ENCODE measurements around the gene NTM. TPM values are rescaled to one million over a fixed set of nuclear protein-coding genes. Genes with fewer than 3 reads are reported as not detected.

The NTM gene
- total RNA-seq, 1 experiment from 2014 or later = 0.73 TPM

- H3K4me3 Mint-ChIP-seq (ENCODE audit: unreplicated experiment) = no peak overlapping the region
- H3K9me3 ChIP-seq = no peaks in the 10 kb centered on the region; the same call in 1 of the 2 replicates
- no peak for DNase-seq
- no peaks in the 10 kb centered on the region for H3K36me3 Mint-ChIP-seq (ENCODE audit: insufficient read depth, unreplicated experiment)
- H3K27me3 ChIP-seq (replicated peaks; ENCODE audit: control insufficient read depth, insufficient read depth, low read length) = no peaks in the 10 kb centered on the region
- H3K27ac Mint-ChIP-seq (ENCODE audit: unreplicated experiment) = no peak overlapping the region
- no peaks in the 10 kb centered on the region for H3K4me1 ChIP-seq
- ChIA-PET CTCF (no interaction called here), POLR2A (no interaction called here)
- BruUV-seq (replicated peaks) = no TSS peak
- no peak for TF ChIP-seq CTCF (IDR thresholded peaks at IDR 0.05; ENCODE audit: insufficient read depth in 1 of 2, low read depth in 1 of 2, low read length in 1 of 2, severe bottlenecking in 1 of 2, unreplicated experiment in 1 of 2)
- peaks cover 23% of the 10 kb centered on the region for H3K27me3 Mint-ChIP-seq (ENCODE audit: insufficient read depth, unreplicated experiment)
- no peak overlapping the region for H3K4me3 ChIP-seq (ENCODE audit: low read depth, low read length)
- H3K4me1 Mint-ChIP-seq (ENCODE audit: low read depth, unreplicated experiment) = no peaks in the 10 kb centered on the region
- no peaks in the 10 kb centered on the region for H3K9me3 Mint-ChIP-seq (ENCODE audit: unreplicated experiment)
- intact Hi-C loops (cut with micrococcal nuclease; ENCODE audit: unreplicated experiment) = no loop called here
- H3K36me3 ChIP-seq (ENCODE audit: control insufficient read depth, insufficient read depth, low read length) = no peaks in the 10 kb centered on the region
Observed at GRCh38 chr11:131544591-131544990, 174.2 kb downstream of the NTM start.

GRCh38 chr11:131546218-131546895 is 175.9 kb downstream of the NTM start:
- Mint-ChIP-seq H3K9me3 (ENCODE audit: unreplicated experiment) (no peaks in the 10 kb centered on the region), H3K27ac (ENCODE audit: unreplicated experiment) (no peak overlapping the region), H3K4me3 (ENCODE audit: unreplicated experiment) (no peak overlapping the region), H3K4me1 (ENCODE audit: low read depth, unreplicated experiment) (no peaks in the 10 kb centered on the region), H3K36me3 (ENCODE audit: insufficient read depth, unreplicated experiment) (no peaks in the 10 kb centered on the region), H3K27me3 (ENCODE audit: insufficient read depth, unreplicated experiment) (peaks cover 21% of the 10 kb centered on the region)
- Histone ChIP-seq H3K36me3 (ENCODE audit: control insufficient read depth, insufficient read depth, low read length) (no peaks in the 10 kb centered on the region), H3K27me3 (replicated peaks; ENCODE audit: control insufficient read depth, insufficient read depth, low read length) (no peaks in the 10 kb centered on the region; the same call in 1 of the 2 replicates), H3K9me3 (no peaks in the 10 kb centered on the region; the same call in 1 of the 2 replicates), H3K4me3 (ENCODE audit: low read depth, low read length) (no peak overlapping the region), H3K4me1 (no peaks in the 10 kb centered on the region)
- ChIA-PET CTCF (no interaction called here), POLR2A (no interaction called here)
- BruUV-seq (replicated peaks) = no TSS peak
- DNase-seq = no peak
- no peak for TF ChIP-seq CTCF (IDR thresholded peaks at IDR 0.05; ENCODE audit: insufficient read depth in 1 of 2, low read depth in 1 of 2, low read length in 1 of 2, severe bottlenecking in 1 of 2, unreplicated experiment in 1 of 2)
- intact Hi-C loops (cut with micrococcal nuclease; ENCODE audit: unreplicated experiment) = no loop called here

- H3K4me1 Mint-ChIP-seq (ENCODE audit: low read depth, unreplicated experiment) = no peaks in the 10 kb centered on the region
- no peak for TF ChIP-seq CTCF (IDR thresholded peaks at IDR 0.05; ENCODE audit: insufficient read depth in 1 of 2, low read depth in 1 of 2, low read length in 1 of 2, severe bottlenecking in 1 of 2, unreplicated experiment in 1 of 2)
- H3K9me3 Mint-ChIP-seq (ENCODE audit: unreplicated experiment) = no peaks in the 10 kb centered on the region
- ChIA-PET POLR2A (interaction anchor here (0.5 kb wide), 1 partner anchor 851 kb away, joined by 3 read pairs; no protein-coding TSS in a partner anchor), CTCF (no interaction called here)
- Histone ChIP-seq H3K27me3 (replicated peaks; ENCODE audit: control insufficient read depth, insufficient read depth, low read length) (no peaks in the 10 kb centered on the region; the same call in 1 of the 2 replicates), H3K9me3 (no peaks in the 10 kb centered on the region; the same call in 1 of the 2 replicates), H3K4me1 (no peaks in the 10 kb centered on the region), H3K4me3 (ENCODE audit: low read depth, low read length) (no peak overlapping the region), H3K36me3 (ENCODE audit: control insufficient read depth, insufficient read depth, low read length) (no peaks in the 10 kb centered on the region)
- H3K36me3 Mint-ChIP-seq (ENCODE audit: insufficient read depth, unreplicated experiment) = no peaks in the 10 kb centered on the region
- no peak for DNase-seq
- peaks cover 26% of the 10 kb centered on the region for H3K27me3 Mint-ChIP-seq (ENCODE audit: insufficient read depth, unreplicated experiment)
- intact Hi-C loops (cut with micrococcal nuclease; ENCODE audit: unreplicated experiment) = no loop called here
- BruUV-seq (replicated peaks) = no TSS peak
- no peak overlapping the region for H3K27ac Mint-ChIP-seq (ENCODE audit: unreplicated experiment)
- no peak overlapping the region for H3K4me3 Mint-ChIP-seq (ENCODE audit: unreplicated experiment)
Observed at GRCh38 chr11:131549099-131549498, 178.7 kb downstream of the NTM start.

Measured in Caco-2 (cell line).